Measurements from ENCODE around the gene SERINC4.

DNA sequence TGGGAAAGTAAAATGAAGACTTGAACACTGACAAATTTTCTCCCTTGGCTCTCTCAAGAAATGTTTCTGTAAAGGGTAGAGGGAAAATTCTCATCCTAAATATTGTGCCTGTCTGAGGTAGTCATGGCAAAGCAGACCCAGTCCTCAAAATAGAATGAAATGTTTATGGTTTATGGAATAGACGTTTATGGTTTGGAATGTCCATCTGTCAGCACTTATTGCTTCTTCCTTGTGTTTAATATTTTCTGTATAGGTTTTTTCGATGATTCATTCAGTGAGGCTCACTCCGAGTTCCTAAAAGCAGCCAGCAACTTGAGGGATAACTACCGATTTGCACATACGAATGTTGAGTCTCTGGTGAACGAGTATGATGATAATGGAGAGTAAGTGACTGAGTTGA lies 37.2 kb downstream of the SERINC4 start:
- no peak for TF ChIP-seq EP300 (IDR thresholded peaks at IDR 0.05; ENCODE audit: low read length)
- TF ChIP-seq, protein P1, sequence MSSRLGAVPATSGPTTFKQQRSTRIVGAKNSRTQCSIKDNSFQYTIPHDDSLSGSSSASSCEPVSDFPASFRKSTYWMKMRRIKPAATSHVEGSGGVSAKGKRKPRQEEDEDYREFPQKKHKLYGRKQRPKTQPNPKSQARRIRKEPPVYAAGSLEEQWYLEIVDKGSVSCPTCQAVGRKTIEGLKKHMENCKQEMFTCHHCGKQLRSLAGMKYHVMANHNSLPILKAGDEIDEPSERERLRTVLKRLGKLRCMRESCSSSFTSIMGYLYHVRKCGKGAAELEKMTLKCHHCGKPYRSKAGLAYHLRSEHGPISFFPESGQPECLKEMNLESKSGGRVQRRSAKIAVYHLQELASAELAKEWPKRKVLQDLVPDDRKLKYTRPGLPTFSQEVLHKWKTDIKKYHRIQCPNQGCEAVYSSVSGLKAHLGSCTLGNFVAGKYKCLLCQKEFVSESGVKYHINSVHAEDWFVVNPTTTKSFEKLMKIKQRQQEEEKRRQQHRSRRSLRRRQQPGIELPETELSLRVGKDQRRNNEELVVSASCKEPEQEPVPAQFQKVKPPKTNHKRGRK (tag; IDR thresholded peaks at IDR 0.05), result no peak
- no peak for TF ChIP-seq JUNB (CRISPR knock-in tag; conservative IDR thresholded peaks at IDR 0.05)
- no peak for TF ChIP-seq DPF2 (IDR thresholded peaks at IDR 0.05)
- no peak for TF ChIP-seq POLR2AphosphoS5 (IDR thresholded peaks at IDR 0.05; ENCODE audit: control insufficient read depth, insufficient read depth, low read depth, low read length)
- TF ChIP-seq RHOXF2B (CRISPR knock-in tag; conservative IDR thresholded peaks at IDR 0.05), result no peak
- no peak for TF ChIP-seq CCAR2 (IDR thresholded peaks at IDR 0.05; ENCODE audit: low read depth, low read length)
- TF ChIP-seq, protein P2, sequence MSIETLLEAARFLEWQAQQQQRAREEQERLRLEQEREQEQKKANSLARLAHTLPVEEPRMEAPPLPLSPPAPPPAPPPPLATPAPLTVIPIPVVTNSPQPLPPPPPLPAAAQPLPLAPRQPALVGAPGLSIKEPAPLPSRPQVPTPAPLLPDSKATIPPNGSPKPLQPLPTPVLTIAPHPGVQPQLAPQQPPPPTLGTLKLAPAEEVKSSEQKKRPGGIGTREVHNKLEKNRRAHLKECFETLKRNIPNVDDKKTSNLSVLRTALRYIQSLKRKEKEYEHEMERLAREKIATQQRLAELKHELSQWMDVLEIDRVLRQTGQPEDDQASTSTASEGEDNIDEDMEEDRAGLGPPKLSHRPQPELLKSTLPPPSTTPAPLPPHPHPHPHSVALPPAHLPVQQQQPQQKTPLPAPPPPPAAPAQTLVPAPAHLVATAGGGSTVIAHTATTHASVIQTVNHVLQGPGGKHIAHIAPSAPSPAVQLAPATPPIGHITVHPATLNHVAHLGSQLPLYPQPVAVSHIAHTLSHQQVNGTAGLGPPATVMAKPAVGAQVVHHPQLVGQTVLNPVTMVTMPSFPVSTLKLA (conservative IDR thresholded peaks at IDR 0.05), result no peak
- TF ChIP-seq POLR2A (conservative IDR thresholded peaks at IDR 0.05), result no peak
- no peak for TF ChIP-seq ZKSCAN1 (IDR thresholded peaks at IDR 0.05; ENCODE audit: low read depth, low read length)
- no peak for TF ChIP-seq JUND (IDR thresholded peaks at IDR 0.05; ENCODE audit: borderline replicate concordance, low read depth, low read length)
- no peak for TF ChIP-seq JUND (tag; IDR thresholded peaks at IDR 0.05; ENCODE audit: borderline replicate concordance, low read depth, low read length)
- no peak for TF ChIP-seq SAFB (IDR thresholded peaks at IDR 0.05; ENCODE audit: borderline replicate concordance, low read depth, low read length)
- no peak for TF ChIP-seq ZNF384 (IDR thresholded peaks at IDR 0.05; ENCODE audit: low read depth, low read length)
- no peak for TF ChIP-seq EZH2 (IDR thresholded peaks at IDR 0.05; ENCODE audit: borderline replicate concordance, low read depth, low read length)
